ENCODE measurements around the gene GMPS. TPM values are rescaled to one million over a fixed set of nuclear protein-coding genes. Genes with fewer than 3 reads are reported as not detected.
"Not testable (repeated sequence)": the region's sequence is repeated elsewhere in the genome, so short reads cannot be mapped to it uniquely, and the experiment has no call there.

Gene GMPS
- total and polyA plus RNA-seq, 2 experiments from 2014 or later: 49.0 to 65.1 TPM

- H3K4me2 ChIP-seq (ENCODE audit: unreplicated experiment): no peak overlapping the region
- H3K9me2 ChIP-seq (ENCODE audit: insufficient read depth): no peaks in the 10 kb centered on the region
- H3K4me1 ChIP-seq (ENCODE audit: insufficient read depth): peaks cover 8% of the 10 kb centered on the region
- no peaks in the 10 kb centered on the region for H4K20me1 ChIP-seq (ENCODE audit: insufficient read depth)
- H3K27me3 ChIP-seq (replicated peaks; ENCODE audit: insufficient read depth): no peaks in the 10 kb centered on the region
- H3F3A ChIP-seq (ENCODE audit: insufficient read depth): peaks cover 14% of the 10 kb centered on the region; the same call in 1 of the 2 replicates
- TF ChIP-seq EZH2 (IDR thresholded peaks at IDR 0.05; ENCODE audit: insufficient read depth, poor library complexity, severe bottlenecking) (no peak), EZH2phosphoT487 (IDR thresholded peaks at IDR 0.05; ENCODE audit: insufficient read depth, low read depth) (no peak)
- no peaks in the 10 kb centered on the region for H3K36me3 ChIP-seq (ENCODE audit: low read depth)
- H3K27ac ChIP-seq: no peak overlapping the region
- no peaks in the 10 kb centered on the region for H3K9me3 ChIP-seq (ENCODE audit: low read depth)
- DNase-seq: no peak
- H3K79me2 ChIP-seq (ENCODE audit: insufficient read depth): peaks cover 100% of the 10 kb centered on the region
- H3K4me3 ChIP-seq: no peak overlapping the region
- H3K9ac ChIP-seq: no peak overlapping the region
- in situ Hi-C loops (cut with MboI): no loop called here
- 89 to 95% methylated on average over 2 of the region's 2 CpGs for WGBS, 2 experiments (ENCODE audit: low coverage in 1 of 2, low lambda C conversion rate in 2 of 2, missing lambda C conversion rate in 2 of 2)
- H2AFZ ChIP-seq: no peak overlapping the region
These were observed 6.1 kb downstream of the GMPS start for GRCh38 chr3:155876503-155876902.

DNA sequence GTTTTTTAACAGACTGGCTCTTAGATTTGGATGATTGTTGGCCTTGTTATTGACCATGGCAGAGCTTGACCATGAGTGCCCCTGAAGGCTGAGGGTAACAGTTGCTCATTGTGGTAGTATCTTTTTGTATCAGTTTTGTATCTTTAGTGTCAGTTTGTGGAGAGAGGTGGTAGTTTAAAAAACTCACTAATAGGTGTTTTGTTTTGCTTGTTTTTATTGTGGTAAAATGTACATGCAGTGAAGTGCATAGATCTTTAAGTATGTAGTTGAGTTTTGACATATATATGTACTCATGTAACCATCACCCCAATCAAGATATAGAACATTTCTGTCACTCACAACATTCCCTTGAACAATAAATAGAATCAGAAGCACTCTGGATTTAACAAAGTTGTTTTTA is 9.8 kb downstream of the GMPS start:
- H3K79me2 ChIP-seq (ENCODE audit: insufficient read depth): peaks cover 100% of the 10 kb centered on the region
- no peak overlapping the region for H3K4me2 ChIP-seq (ENCODE audit: unreplicated experiment)
- H3K4me1 ChIP-seq (ENCODE audit: insufficient read depth): no peaks in the 10 kb centered on the region
- no peaks in the 10 kb centered on the region for H3K36me3 ChIP-seq (ENCODE audit: low read depth)
- no peaks in the 10 kb centered on the region for H3K9me2 ChIP-seq (ENCODE audit: insufficient read depth)
- H4K20me1 ChIP-seq (ENCODE audit: insufficient read depth): 0 out of 2 replicates have a peak, but pooled peaks cover 6% of the 10 kb centered on the region
- H3K4me3 ChIP-seq: no peak overlapping the region
- no peaks in the 10 kb centered on the region for H3K9me3 ChIP-seq (ENCODE audit: low read depth)
- no peaks in the 10 kb centered on the region for H3K27me3 ChIP-seq (replicated peaks; ENCODE audit: insufficient read depth)
- TF ChIP-seq EZH2 (IDR thresholded peaks at IDR 0.05; ENCODE audit: insufficient read depth, poor library complexity, severe bottlenecking) (no peak), EZH2phosphoT487 (IDR thresholded peaks at IDR 0.05; ENCODE audit: insufficient read depth, low read depth) (no peak)
- no peak overlapping the region for H3K27ac ChIP-seq
- no peaks in the 10 kb centered on the region for H3F3A ChIP-seq (ENCODE audit: insufficient read depth)
- H3K9ac ChIP-seq: no peak overlapping the region
- in situ Hi-C loops (cut with MboI): no loop called here
- DNase-seq: no peak
- H2AFZ ChIP-seq: no peak overlapping the region

GRCh38 chr3:155884292-155884691 is 13.8 kb downstream of the GMPS start:
- H3K9me3 ChIP-seq (ENCODE audit: low read depth): no peaks in the 10 kb centered on the region
- no peaks in the 10 kb centered on the region for H3K36me3 ChIP-seq (ENCODE audit: low read depth)
- H3K4me3 ChIP-seq: no peak overlapping the region
- H3K27ac ChIP-seq: no peak overlapping the region
- no peaks in the 10 kb centered on the region for H3K4me1 ChIP-seq (ENCODE audit: insufficient read depth)
- H3K27me3 ChIP-seq (replicated peaks; ENCODE audit: insufficient read depth): no peaks in the 10 kb centered on the region
- H3F3A ChIP-seq (ENCODE audit: insufficient read depth): no peaks in the 10 kb centered on the region
- no peak for DNase-seq
- H3K9me2 ChIP-seq (ENCODE audit: insufficient read depth): no peaks in the 10 kb centered on the region
- H3K79me2 ChIP-seq (ENCODE audit: insufficient read depth): peaks cover 100% of the 10 kb centered on the region
- H3K9ac ChIP-seq: no peak overlapping the region
- TF ChIP-seq EZH2 (IDR thresholded peaks at IDR 0.05; ENCODE audit: insufficient read depth, poor library complexity, severe bottlenecking): no peak
- no peak for TF ChIP-seq EZH2phosphoT487 (IDR thresholded peaks at IDR 0.05; ENCODE audit: insufficient read depth, low read depth)
- 0 out of 2 replicates have a peak, but pooled peaks cover 6% of the 10 kb centered on the region for H4K20me1 ChIP-seq (ENCODE audit: insufficient read depth)
- in situ Hi-C loops (cut with MboI): no loop called here
- no peak overlapping the region for H3K4me2 ChIP-seq (ENCODE audit: unreplicated experiment)
- WGBS, 2 experiments (ENCODE audit: low coverage in 1 of 2, low lambda C conversion rate in 2 of 2, missing lambda C conversion rate in 2 of 2): 91 to 92% methylated on average over 7 of the region's 7 CpGs
- H2AFZ ChIP-seq: no peak overlapping the region

- no peak overlapping the region for H3K4me2 ChIP-seq (ENCODE audit: unreplicated experiment)
- no peaks in the 10 kb centered on the region for H3K9me2 ChIP-seq (ENCODE audit: insufficient read depth)
- in situ Hi-C loops (cut with MboI): no loop called here
- H2AFZ ChIP-seq: no peak overlapping the region
- H3F3A ChIP-seq (ENCODE audit: insufficient read depth): no peaks in the 10 kb centered on the region
- no peaks in the 10 kb centered on the region for H3K27me3 ChIP-seq (replicated peaks; ENCODE audit: insufficient read depth)
- H3K36me3 ChIP-seq (ENCODE audit: low read depth): no peaks in the 10 kb centered on the region
- H3K9me3 ChIP-seq (ENCODE audit: low read depth): no peaks in the 10 kb centered on the region
- no peak for TF ChIP-seq EZH2phosphoT487 (IDR thresholded peaks at IDR 0.05; ENCODE audit: insufficient read depth, low read depth)
- no peak for TF ChIP-seq EZH2 (IDR thresholded peaks at IDR 0.05; ENCODE audit: insufficient read depth, poor library complexity, severe bottlenecking)
- H3K27ac ChIP-seq: no peak overlapping the region
- 0 out of 2 replicates have a peak, but pooled peaks cover 6% of the 10 kb centered on the region for H4K20me1 ChIP-seq (ENCODE audit: insufficient read depth)
- H3K4me1 ChIP-seq (ENCODE audit: insufficient read depth): peaks cover 6% of the 10 kb centered on the region
- no peak overlapping the region for H3K4me3 ChIP-seq
- H3K79me2 ChIP-seq (ENCODE audit: insufficient read depth): peaks cover 100% of the 10 kb centered on the region
- H3K9ac ChIP-seq: no peak overlapping the region
- no peak for DNase-seq
These were observed 14.8 kb downstream of the GMPS start for GRCh38 chr3:155885292-155885691.

DNA sequence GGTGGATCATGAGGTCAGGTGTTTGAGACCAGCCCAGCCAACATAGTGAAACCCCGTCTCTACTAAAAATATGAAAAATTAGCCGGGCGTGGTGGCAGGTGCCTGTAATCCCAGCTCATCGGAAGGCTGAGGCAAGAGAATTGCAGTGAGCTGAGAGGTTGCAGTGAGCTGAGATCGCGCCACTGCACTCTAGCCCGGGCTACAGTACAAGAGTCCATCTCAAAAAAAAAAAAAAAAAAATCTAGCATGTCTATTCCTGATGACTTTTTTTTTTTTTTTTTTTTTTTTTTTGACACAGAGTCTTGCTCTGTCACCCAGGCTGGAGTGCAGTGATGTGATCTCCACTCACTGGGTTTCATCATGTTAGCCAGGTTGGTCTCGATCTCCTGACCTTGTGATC is 15.9 kb downstream of the GMPS start:
- H3K27ac ChIP-seq; H3K4me3 ChIP-seq; in situ Hi-C loops (cut with MboI); H3K9me2 ChIP-seq (ENCODE audit: insufficient read depth); H3F3A ChIP-seq (ENCODE audit: insufficient read depth); H3K9ac ChIP-seq; H2AFZ ChIP-seq; DNase-seq; H3K4me2 ChIP-seq (ENCODE audit: unreplicated experiment); H3K9me3 ChIP-seq (ENCODE audit: low read depth); H3K36me3 ChIP-seq (ENCODE audit: low read depth); H3K27me3 ChIP-seq (replicated peaks; ENCODE audit: insufficient read depth); H4K20me1 ChIP-seq (ENCODE audit: insufficient read depth): not testable (repeated sequence)
- 94 to 100% methylated on average over 8 of the region's 8 CpGs for WGBS, 2 experiments (ENCODE audit: low coverage in 1 of 2, low lambda C conversion rate in 2 of 2, missing lambda C conversion rate in 2 of 2)
- peaks cover 100% of the 10 kb centered on the region for H3K79me2 ChIP-seq (ENCODE audit: insufficient read depth)
- peaks cover 17% of the 10 kb centered on the region for H3K4me1 ChIP-seq (ENCODE audit: insufficient read depth)

Measured in GM23248 (cell line).